Neural cell (in vitro differentiated cells): Measurements from ENCODE around the gene SYNRG. TPM values are rescaled to one million over a fixed set of nuclear protein-coding genes. Genes with fewer than 3 reads are reported as not detected.

Experiments used
- H2AFZ ChIP-seq: fragments of 200-600, 300-800 bp; sonication (generic), shearing (Covaris generic); 2 replicates; pipeline ENCODE4 v1.6.0; 2014; ENCODE audit warnings: low read depth, mild to moderate bottlenecking, antibody characterized with exemption, low read length, moderate library complexity
- H3F3A ChIP-seq: fragments of 200-600 bp; shearing (Covaris generic); 2 replicates; pipeline ENCODE4 v1.6.1; 2016; ENCODE audit warnings: mild to moderate bottlenecking, moderate library complexity, mixed read lengths, antibody characterized with exemption, low read length; ENCODE audit not compliant: insufficient read depth, poor library complexity, severe bottlenecking
- H3K27ac ChIP-seq: fragments of 200-600, 300-800 bp; sonication (generic), shearing (Covaris generic); 2 replicates; pipeline ENCODE4 v1.5.1; 2014; ENCODE audit warnings: mild to moderate bottlenecking, low read length, moderate library complexity
- H3K27me3 ChIP-seq: fragments of 300-800, 200-600 bp; sonication (generic), shearing (Covaris generic); 2 replicates; pipeline ENCODE4 v1.6.0; 2014; ENCODE audit warnings: mild to moderate bottlenecking, low read depth, low read length, moderate library complexity; ENCODE audit not compliant: insufficient read depth
- H3K36me3 ChIP-seq: fragments of 300-800, 200-600 bp; sonication (generic), shearing (Covaris generic); 2 replicates; pipeline ENCODE4 v1.5.1; 2014; ENCODE audit warnings: mild to moderate bottlenecking, antibody characterized with exemption, low read length, moderate library complexity; ENCODE audit not compliant: insufficient read depth
- H3K4me2 ChIP-seq: fragments of 300-800, 200-600 bp; sonication (generic), shearing (Covaris generic); 2 replicates; pipeline ENCODE4 v1.6.0; 2014; ENCODE audit warnings: mild to moderate bottlenecking, low read length
- H3K4me3 ChIP-seq: fragments of 300-800, 200-600 bp; sonication (generic), shearing (Covaris generic); 2 replicates; pipeline ENCODE4 v1.5.1; 2014; ENCODE audit warnings: mild to moderate bottlenecking, low read length, moderate library complexity
- H3K79me2 ChIP-seq: fragments of 200-600 bp; shearing (Covaris generic); replicated peaks from 2 replicates; pipeline ENCODE4 v1.6.0; 2014; ENCODE audit warnings: mild to moderate bottlenecking, low read length, moderate library complexity; ENCODE audit not compliant: insufficient read depth
- H3K9ac ChIP-seq: fragments of 300-800, 200-600 bp; sonication (generic), shearing (Covaris generic); 2 replicates; pipeline ENCODE4 v1.6.1; 2016; ENCODE audit warnings: mild to moderate bottlenecking, low read length, mixed read lengths
- H3K9me2 ChIP-seq: fragments of 200-600 bp; shearing (Covaris generic); 2 replicates; pipeline ENCODE4 v1.6.1; 2016; ENCODE audit warnings: mild to moderate bottlenecking, low read length, mixed read lengths; ENCODE audit not compliant: insufficient read depth
- H3K9me3 ChIP-seq: fragments of 200-600, 300-800 bp; sonication (generic), shearing (Covaris generic); 2 replicates; pipeline ENCODE4 v1.6.1; 2016; ENCODE audit warnings: mild to moderate bottlenecking, mixed run types, low read length, moderate library complexity, mixed read lengths
- H4K20me1 ChIP-seq: fragments of 200-600 bp; shearing (Covaris generic); 2 replicates; pipeline ENCODE4 v1.6.1; 2016; ENCODE audit warnings: mild to moderate bottlenecking, mixed run types; ENCODE audit not compliant: insufficient read depth
- EP300 ChIP-seq: fragments of 450-650 bp; conservative IDR thresholded peaks from 2 replicates; pipeline ENCODE4 v1.6.1; 2014; ENCODE audit warnings: antibody characterized with exemption, mild to moderate bottlenecking, moderate library complexity; ENCODE audit not compliant: poor library complexity, severe bottlenecking
- EZH2 ChIP-seq: fragments of 200-600, 300-800 bp; shearing (Covaris generic), sonication (generic); IDR thresholded peaks from 2 replicates; pipeline ENCODE4 v1.6.1; 2014; ENCODE audit warnings: antibody characterized with exemption, low read length, borderline replicate concordance, mild to moderate bottlenecking; ENCODE audit not compliant: insufficient read depth, poor library complexity, severe bottlenecking
- MXI1 ChIP-seq: fragments of 450-650 bp; conservative IDR thresholded peaks from 2 replicates; pipeline ENCODE4 v1.6.1; 2014; ENCODE audit warnings: antibody characterized with exemption, mild to moderate bottlenecking; ENCODE audit not compliant: poor library complexity, severe bottlenecking
- POLR2AphosphoS5 ChIP-seq: IDR thresholded peaks from 2 replicates; pipeline ENCODE4 v1.6.1; 2012
- RAD21 ChIP-seq: fragments of 450-650 bp; conservative IDR thresholded peaks from 2 replicates; pipeline ENCODE4 v1.6.1; 2014; ENCODE audit warnings: antibody characterized with exemption, mild to moderate bottlenecking, moderate library complexity
- SMC3 ChIP-seq: fragments of 450-650 bp; conservative IDR thresholded peaks from 2 replicates; pipeline ENCODE4 v1.6.1; 2014; ENCODE audit warnings: antibody characterized with exemption, mild to moderate bottlenecking, moderate library complexity; ENCODE audit not compliant: poor library complexity
- TAF1 ChIP-seq: IDR thresholded peaks from 2 replicates; pipeline ENCODE4 v1.6.1; 2012; ENCODE audit warnings: low read depth
- polyA plus RNA-seq: library from polyadenylated mRNA; depleted of rRNA; stranded (reverse); fragments of >200 nt; gene quantifications from 2 replicates; pipeline ENCODE4 v1.2.3, GENCODE V29; 2014
- TF ChIP-seq, protein P1 (sequence below): fragments of 450-650 bp; IDR thresholded peaks from 2 replicates; pipeline ENCODE4 v1.5.1; 2014; ENCODE audit warnings: antibody characterized with exemption, mild to moderate bottlenecking, moderate library complexity; ENCODE audit not compliant: poor library complexity, severe bottlenecking
- TF ChIP-seq, protein P2 (sequence below): IDR thresholded peaks from 2 replicates; pipeline ENCODE4 v1.6.1; 2012; ENCODE audit warnings: borderline replicate concordance

SYNRG gene
- polyA plus RNA-seq, 1 donor from 2014 or later: 16.1 TPM

DNA sequence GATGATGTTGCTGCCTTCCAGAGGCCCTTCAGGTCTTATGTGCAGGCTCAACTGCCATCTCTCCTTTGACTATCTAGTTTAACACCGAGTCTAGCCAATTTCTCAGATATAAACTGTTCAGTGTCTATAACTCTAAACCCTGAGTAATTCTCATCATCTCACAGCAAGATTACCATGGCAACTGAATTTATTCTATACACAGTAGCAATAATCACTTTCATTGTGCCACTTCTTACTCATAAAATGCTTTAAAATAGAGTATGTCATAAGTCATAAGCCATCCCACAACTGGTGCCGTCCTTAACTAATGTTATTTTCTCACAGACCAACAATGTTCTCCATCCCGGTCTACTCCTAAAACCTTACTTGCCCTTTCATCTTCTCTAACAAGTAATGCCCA is 45.0 kb downstream of the SYNRG start:
- H3F3A ChIP-seq: no peaks in the 10 kb centered on the region
- H3K27ac ChIP-seq: no peak overlapping the region
- peaks cover 18% of the 10 kb centered on the region for H3K36me3 ChIP-seq
- TF ChIP-seq SMC3: no peak
- TF ChIP-seq, protein P1, sequence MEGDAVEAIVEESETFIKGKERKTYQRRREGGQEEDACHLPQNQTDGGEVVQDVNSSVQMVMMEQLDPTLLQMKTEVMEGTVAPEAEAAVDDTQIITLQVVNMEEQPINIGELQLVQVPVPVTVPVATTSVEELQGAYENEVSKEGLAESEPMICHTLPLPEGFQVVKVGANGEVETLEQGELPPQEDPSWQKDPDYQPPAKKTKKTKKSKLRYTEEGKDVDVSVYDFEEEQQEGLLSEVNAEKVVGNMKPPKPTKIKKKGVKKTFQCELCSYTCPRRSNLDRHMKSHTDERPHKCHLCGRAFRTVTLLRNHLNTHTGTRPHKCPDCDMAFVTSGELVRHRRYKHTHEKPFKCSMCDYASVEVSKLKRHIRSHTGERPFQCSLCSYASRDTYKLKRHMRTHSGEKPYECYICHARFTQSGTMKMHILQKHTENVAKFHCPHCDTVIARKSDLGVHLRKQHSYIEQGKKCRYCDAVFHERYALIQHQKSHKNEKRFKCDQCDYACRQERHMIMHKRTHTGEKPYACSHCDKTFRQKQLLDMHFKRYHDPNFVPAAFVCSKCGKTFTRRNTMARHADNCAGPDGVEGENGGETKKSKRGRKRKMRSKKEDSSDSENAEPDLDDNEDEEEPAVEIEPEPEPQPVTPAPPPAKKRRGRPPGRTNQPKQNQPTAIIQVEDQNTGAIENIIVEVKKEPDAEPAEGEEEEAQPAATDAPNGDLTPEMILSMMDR: no peak
- no peak for TF ChIP-seq TAF1
- no peaks in the 10 kb centered on the region for H3K9me3 ChIP-seq
- H3K4me2 ChIP-seq: no peak overlapping the region
- no peaks in the 10 kb centered on the region for H3K9me2 ChIP-seq
- no peaks in the 10 kb centered on the region for H3K79me2 ChIP-seq
- H2AFZ ChIP-seq: no peak overlapping the region
- H3K27me3 ChIP-seq: no peaks in the 10 kb centered on the region
- no peaks in the 10 kb centered on the region for H4K20me1 ChIP-seq
- H3K9ac ChIP-seq: no peak overlapping the region
- no peak overlapping the region for H3K4me3 ChIP-seq

DNA sequence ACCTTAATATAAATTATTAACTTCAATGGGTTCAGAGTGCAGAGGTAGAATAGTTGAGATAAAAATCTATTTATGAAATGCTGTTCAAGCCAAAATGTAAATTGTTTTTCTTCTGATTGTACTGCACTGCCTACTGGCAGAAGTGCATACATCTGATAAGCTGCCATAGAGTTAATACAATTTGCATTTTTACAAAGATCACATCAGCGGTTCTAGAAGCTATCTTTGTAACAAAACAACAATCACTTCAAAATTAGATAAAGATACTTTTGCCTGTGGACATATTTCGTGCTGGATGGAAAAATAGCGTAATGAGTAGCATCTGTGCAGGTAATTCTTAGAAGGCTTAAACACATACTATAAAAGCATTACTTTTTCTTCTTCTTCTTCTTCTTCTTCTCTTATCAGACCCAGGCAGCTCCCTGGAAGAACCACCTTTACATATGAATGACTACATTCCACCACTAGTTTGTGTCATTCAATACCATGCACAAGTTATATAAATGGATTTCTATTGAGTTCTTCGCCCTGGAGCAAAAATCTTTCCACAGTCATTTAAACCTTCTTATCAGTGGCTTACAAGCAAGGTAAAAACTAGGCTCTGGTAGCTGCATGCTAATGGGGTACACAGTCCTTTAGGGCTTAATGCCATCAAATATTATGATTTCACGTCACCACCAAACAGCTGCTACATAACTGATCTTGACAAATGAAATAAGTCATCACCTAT is 47.0 kb downstream of the SYNRG start:
- H3K79me2 ChIP-seq: no peaks in the 10 kb centered on the region
- H3K9me2 ChIP-seq: no peaks in the 10 kb centered on the region
- H3K9me3 ChIP-seq: no peaks in the 10 kb centered on the region
- no peak overlapping the region for H3K4me2 ChIP-seq
- H3K27me3 ChIP-seq: no peaks in the 10 kb centered on the region
- H4K20me1 ChIP-seq: no peaks in the 10 kb centered on the region
- no peak overlapping the region for H3K4me3 ChIP-seq
- no peak overlapping the region for H2AFZ ChIP-seq
- peaks cover 11% of the 10 kb centered on the region for H3K36me3 ChIP-seq
- H3F3A ChIP-seq: no peaks in the 10 kb centered on the region
- TF ChIP-seq POLR2AphosphoS5: no peak
- TF ChIP-seq MXI1: no peak
- TF ChIP-seq TAF1: no peak
- H3K27ac ChIP-seq: no peak overlapping the region
- no peak overlapping the region for H3K9ac ChIP-seq

DNA sequence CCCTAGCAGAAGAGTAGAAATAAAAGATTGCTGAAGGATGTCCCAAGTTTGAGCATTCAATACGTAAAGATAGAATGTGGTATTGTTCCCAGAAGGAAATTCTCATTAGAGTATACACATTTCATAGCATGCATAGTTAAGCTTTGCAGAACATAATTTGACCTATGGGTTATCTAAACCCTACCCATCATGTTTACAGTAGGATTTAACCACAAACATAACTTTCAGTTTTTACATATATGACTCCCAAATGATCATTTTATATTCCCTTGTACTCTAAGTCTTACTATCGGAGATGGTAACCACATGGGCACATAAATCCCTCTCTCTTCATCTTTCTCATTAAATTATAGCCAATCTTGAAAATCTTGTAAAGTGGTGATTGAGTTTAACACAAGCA is 50.9 kb downstream of the SYNRG start:
- H4K20me1 ChIP-seq: no peaks in the 10 kb centered on the region
- no peak overlapping the region for H3K4me2 ChIP-seq
- no peak overlapping the region for H2AFZ ChIP-seq
- no peaks in the 10 kb centered on the region for H3K9me3 ChIP-seq
- H3K4me3 ChIP-seq: no peak overlapping the region
- H3K27me3 ChIP-seq: no peaks in the 10 kb centered on the region
- no peaks in the 10 kb centered on the region for H3K79me2 ChIP-seq
- H3K9me2 ChIP-seq: no peaks in the 10 kb centered on the region
- no peaks in the 10 kb centered on the region for H3F3A ChIP-seq
- H3K9ac ChIP-seq: no peak overlapping the region
- H3K36me3 ChIP-seq: peaks cover 5% of the 10 kb centered on the region
- no peak overlapping the region for H3K27ac ChIP-seq
- no peak for TF ChIP-seq SMC3
- no peak for TF ChIP-seq EP300
- TF ChIP-seq RAD21: no peak
- TF ChIP-seq, protein P2, sequence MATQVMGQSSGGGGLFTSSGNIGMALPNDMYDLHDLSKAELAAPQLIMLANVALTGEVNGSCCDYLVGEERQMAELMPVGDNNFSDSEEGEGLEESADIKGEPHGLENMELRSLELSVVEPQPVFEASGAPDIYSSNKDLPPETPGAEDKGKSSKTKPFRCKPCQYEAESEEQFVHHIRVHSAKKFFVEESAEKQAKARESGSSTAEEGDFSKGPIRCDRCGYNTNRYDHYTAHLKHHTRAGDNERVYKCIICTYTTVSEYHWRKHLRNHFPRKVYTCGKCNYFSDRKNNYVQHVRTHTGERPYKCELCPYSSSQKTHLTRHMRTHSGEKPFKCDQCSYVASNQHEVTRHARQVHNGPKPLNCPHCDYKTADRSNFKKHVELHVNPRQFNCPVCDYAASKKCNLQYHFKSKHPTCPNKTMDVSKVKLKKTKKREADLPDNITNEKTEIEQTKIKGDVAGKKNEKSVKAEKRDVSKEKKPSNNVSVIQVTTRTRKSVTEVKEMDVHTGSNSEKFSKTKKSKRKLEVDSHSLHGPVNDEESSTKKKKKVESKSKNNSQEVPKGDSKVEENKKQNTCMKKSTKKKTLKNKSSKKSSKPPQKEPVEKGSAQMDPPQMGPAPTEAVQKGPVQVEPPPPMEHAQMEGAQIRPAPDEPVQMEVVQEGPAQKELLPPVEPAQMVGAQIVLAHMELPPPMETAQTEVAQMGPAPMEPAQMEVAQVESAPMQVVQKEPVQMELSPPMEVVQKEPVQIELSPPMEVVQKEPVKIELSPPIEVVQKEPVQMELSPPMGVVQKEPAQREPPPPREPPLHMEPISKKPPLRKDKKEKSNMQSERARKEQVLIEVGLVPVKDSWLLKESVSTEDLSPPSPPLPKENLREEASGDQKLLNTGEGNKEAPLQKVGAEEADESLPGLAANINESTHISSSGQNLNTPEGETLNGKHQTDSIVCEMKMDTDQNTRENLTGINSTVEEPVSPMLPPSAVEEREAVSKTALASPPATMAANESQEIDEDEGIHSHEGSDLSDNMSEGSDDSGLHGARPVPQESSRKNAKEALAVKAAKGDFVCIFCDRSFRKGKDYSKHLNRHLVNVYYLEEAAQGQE: no peak
- no peak for TF ChIP-seq TAF1
- TF ChIP-seq EZH2: no peak
- TF ChIP-seq, protein P1: no peak
- TF ChIP-seq POLR2AphosphoS5: no peak
- no peak for TF ChIP-seq MXI1
